Endometrium (tissue), 2 donors: ENCODE data around the gene SLC29A3.

ENCODE experiments used
- FAIRE-seq: peaks from 2 replicates; lab custom pipeline; 2012; peaks lifted over from hg19 to GRCh38; lab: Jason Lieb, UNC
- donor health status: control.
- donor health status: control.

The SLC29A3 gene

DNA sequence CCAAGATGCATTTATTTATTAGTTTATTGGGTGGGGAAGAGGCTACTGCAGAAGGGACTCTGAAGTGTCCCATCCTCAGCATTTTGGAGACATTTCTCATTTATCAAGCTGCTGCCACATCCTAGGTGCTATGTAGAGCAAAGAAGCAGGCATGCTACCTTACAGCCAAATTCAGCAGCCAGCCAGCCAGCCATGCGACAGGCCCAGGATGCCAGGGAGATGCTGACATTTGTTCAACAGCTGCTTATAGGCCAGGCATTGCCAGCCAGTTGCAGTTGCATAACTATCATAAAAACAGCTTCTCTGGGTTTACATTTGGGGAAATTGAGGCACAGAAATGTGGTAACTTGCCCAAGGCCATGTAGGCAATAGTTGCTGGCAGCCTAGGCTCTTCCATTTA lies 2.3 kb downstream of the SLC29A3 start:
- FAIRE-seq = no peak

DNA sequence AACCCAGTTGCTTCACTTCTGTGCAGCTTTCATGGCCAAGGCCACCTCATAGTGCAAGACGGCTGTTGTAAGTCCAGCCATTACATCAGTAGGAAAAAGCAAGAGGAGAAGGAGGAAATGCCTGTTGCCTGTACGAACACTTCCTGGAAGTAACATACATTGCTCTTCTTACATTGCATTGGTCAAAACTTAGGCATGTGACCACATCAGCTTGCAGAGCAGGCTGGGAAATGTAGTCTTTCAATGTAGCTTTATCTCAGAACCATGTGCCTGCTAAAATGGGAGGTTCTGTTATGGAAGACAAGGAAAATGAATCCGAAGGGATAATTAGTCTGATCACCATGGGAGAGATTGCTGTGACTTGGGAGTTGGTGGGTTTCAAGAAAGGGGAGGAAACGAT lies 4.3 kb downstream of the SLC29A3 start:
- FAIRE-seq = no peak

DNA sequence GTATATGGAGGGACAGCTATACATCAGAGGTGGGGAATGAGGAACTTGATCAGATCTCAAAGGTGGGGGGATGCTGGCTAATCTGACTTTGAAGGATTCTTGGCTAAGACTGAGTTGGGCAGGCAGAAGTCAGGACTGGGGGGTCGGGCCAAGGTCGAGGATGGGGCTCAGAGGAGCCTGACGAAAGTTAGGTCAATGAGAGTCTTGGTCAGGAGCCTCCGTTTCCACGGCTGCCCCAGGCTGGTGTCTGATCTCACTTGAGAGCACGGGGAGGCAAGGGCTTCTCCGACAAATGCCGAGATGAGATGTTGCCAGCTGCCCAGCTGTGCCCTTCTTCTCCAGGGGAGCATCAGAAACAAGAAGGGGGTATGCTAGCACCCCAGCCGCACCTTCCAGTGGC lies 5.7 kb downstream of the SLC29A3 start:
- no peak for FAIRE-seq

DNA sequence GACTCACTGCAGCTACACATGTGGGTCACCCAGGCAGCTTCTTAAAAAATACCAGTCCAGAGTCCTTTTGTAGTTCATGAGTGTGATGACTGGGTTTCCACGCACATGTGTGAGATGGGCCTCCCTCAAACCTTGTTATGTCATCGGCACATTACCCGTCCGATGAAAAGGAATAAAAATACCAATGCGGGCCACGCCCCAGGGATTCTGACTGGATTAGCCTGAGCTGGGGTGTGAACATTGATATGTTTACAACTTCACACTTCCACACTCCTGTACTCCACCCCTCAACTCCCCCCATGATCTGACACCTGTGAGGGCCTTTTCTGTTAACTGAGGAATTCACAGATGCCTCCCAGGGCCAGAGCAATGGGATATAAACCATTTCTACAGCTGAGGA lies 6.2 kb downstream of the SLC29A3 start:
- no peak for FAIRE-seq

- FAIRE-seq = no peak
Observed at GRCh38 chr10:71326464-71326881, 7.4 kb downstream of the SLC29A3 start.

DNA sequence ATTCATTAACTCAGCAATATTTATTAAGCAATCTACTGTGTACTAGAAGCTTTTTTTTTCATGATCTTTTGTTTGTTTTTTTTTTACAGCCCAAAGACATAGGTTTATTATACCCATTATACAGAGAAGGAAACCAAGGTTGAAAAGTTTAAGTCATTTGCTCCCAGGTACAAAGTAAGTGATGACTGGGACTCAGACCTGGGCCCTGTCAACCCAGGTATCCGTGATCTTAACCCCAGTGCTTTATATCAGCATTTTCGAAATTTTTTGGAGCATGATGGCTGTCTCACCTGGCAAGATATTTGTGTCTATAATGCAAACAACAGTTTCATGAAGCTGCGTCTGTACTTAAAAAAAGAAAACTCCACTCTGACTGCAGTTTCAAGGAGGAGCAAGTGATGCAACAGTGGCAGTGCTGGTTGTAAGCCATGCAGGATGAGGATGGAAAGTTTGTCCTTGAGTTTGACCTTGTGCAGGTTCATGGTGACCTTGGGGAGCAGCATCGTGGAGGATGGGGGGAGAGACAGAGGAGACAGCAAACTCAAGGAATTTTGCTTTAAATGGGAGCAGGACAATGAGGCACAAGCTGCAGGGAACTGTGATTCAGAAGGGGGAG lies 11.8 kb downstream of the SLC29A3 start:
- FAIRE-seq = no peak

- no peak for FAIRE-seq
Observed at GRCh38 chr10:71331736-71332135, 12.7 kb downstream of the SLC29A3 start.

GRCh38 chr10:71332466-71332865 lies 13.4 kb downstream of the SLC29A3 start:
- FAIRE-seq = no peak

- FAIRE-seq = no peak
Observed at GRCh38 chr10:71333129-71333887, 14.2 kb downstream of the SLC29A3 start.

GRCh38 chr10:71334221-71334791 lies 15.2 kb downstream of the SLC29A3 start:
- FAIRE-seq = no peak

GRCh38 chr10:71335173-71335708 lies 16.2 kb downstream of the SLC29A3 start:
- no peak for FAIRE-seq

- no peak for FAIRE-seq
Observed at GRCh38 chr10:71336632-71337031, 17.6 kb downstream of the SLC29A3 start.

- FAIRE-seq = no peak
Observed at GRCh38 chr10:71337219-71337701, 18.2 kb downstream of the SLC29A3 start.

- no peak for FAIRE-seq
Observed at GRCh38 chr10:71338728-71339495, 19.9 kb downstream of the SLC29A3 start.

- no peak for FAIRE-seq
Observed at GRCh38 chr10:71339796-71340589, 20.9 kb downstream of the SLC29A3 start.

- no peak for FAIRE-seq
Observed at GRCh38 chr10:71342573-71343391, 23.7 kb downstream of the SLC29A3 start.

GRCh38 chr10:71343392-71343773 lies 24.3 kb downstream of the SLC29A3 start:
- no peak for FAIRE-seq

DNA sequence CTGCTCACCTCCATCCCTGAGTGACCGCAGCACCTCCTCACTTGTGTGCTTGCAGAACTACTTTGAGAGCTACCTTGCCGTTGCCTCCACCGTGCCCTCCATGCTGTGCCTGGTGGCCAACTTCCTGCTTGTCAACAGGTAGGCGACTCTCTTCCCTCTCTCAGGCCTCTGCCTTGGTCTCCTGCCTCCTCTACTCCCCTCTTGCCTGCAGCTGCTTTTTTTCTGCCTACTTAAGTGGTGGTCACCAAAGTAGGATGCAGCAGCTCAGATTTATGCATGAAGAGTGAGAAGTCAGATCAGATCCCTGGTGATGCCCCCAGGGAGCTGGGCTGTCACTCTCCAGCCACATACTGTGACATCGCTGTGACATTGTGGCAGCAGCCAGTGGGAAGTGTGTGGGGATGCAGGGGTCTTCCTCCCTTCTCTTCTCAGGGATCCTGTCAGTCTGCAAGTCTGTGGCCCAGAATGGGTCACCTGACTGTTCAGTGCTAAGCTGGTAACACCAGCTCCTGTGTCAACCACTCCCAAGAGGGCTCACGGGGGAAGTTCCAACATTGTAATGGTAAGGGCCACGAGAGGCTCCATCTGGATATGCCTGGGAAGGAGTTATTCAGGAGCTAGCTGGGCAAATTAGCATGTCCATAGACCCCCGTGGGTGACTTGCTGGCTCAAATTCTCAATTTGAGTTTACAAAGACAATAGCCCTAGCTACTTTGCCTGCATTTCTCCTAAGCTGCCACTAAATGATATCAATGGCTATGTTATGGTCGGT lies 25.3 kb downstream of the SLC29A3 start:
- FAIRE-seq = no peak

- FAIRE-seq = no peak
Observed at GRCh38 chr10:71344993-71345480, 26.0 kb downstream of the SLC29A3 start.

- no peak for FAIRE-seq
Observed at GRCh38 chr10:71345694-71346093, 26.6 kb downstream of the SLC29A3 start.
